Stimulated activated CD8-positive, alpha-beta memory T cell treated with anti-CD3 and anti-CD28 coated beads, Interleukin-15, amount 100 ng/mL, for 4 hours (primary cell): Measurements from ENCODE around the gene NPTX1.

Source experiments
- DNase-seq, 2 donors: peaks; one replicate each; pipeline ENCODE4 v3.0.0-alpha.2; 2020; ENCODE audit warnings: low read depth in 2 of 2

The NPTX1 gene

DNA sequence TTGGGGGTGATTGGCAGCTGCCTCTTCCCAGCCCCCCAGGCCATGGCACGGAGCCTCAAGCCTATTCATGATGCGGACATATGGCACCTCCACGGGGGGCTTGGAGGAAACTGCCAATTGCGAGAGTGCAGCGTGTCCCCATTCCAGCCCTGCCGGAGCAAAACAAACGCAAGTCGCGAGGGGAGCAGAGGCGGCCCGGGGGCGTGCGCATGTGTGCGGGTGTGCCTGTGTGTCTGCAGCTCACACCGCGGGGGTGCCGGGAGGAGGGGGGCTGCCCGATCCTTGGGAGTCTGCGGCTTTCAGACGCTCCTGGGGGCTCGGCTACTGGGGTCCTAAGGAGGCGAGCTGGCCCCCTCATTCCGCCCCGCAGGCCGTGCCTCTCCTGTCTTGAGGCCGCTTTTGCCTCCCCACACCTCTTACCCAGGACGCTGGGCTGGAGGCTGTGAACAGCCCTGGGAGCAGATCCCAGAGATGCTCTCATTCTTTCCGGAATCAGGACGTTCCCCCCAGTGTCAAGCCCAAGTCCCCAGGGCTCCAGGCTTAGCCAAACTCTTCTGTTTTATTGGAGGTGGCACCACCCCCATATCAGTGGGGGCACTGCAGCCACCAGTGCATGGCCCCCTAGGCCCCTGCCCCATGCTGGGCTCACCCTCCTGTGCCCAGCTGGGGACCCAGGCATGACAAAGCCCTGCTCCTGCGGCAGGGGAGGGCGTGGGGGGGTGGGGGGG lies 32.3 kb downstream of the NPTX1 start:
- DNase-seq: no peak

GRCh38 chr17:80443498-80443897 lies 32.9 kb downstream of the NPTX1 start:
- no peak for DNase-seq

- DNase-seq: no peak
Measured at GRCh38 chr17:80442764-80443163, 33.6 kb downstream of the NPTX1 start.

- no peak for DNase-seq
Measured at GRCh38 chr17:80442323-80442659, 34.1 kb downstream of the NPTX1 start.

- DNase-seq: no peak
Measured at GRCh38 chr17:80441598-80442322, 34.6 kb downstream of the NPTX1 start.

GRCh38 chr17:80441133-80441578 lies 35.3 kb downstream of the NPTX1 start:
- no peak for DNase-seq

DNA sequence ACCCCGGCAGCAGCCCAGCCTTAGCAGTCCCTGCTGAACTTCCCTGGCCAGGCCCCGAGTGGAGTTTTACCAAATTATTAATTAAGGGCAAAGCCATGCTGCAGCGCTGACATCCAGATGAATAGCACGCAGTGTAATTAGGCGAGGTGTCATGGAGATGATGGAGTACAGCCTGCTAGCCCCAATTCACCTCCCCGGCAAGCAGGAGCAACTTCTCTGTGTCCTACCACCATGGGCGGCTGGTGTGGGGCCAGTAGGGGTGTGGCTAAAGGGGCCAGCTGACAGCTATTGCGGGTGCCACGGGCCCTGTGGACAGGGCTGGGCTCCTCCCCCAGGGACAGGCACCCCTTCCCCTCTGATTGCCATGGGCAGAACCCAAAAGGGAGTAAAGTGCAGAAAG lies 36.9 kb downstream of the NPTX1 start:
- no peak for DNase-seq

DNA sequence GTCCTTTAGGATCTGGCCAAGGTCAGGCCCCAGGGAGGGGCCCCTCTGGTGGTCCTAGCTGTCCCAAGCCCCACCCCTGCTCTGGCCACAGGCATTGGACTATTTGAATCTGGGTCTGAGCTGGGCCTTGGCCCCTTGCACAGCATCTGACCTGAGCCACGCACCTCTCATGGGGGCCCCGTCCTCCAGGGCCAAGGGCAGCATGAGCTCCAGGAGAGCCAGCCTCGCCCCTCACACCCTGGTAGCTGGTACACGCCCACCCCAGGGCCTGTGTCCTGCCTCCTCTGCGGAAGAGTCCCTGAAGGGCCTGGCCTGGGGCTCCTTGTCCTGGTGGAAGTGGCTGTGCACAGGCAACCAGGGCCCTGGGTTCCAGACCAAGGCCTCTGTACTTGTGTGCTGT lies 37.6 kb downstream of the NPTX1 start:
- no peak for DNase-seq

DNA sequence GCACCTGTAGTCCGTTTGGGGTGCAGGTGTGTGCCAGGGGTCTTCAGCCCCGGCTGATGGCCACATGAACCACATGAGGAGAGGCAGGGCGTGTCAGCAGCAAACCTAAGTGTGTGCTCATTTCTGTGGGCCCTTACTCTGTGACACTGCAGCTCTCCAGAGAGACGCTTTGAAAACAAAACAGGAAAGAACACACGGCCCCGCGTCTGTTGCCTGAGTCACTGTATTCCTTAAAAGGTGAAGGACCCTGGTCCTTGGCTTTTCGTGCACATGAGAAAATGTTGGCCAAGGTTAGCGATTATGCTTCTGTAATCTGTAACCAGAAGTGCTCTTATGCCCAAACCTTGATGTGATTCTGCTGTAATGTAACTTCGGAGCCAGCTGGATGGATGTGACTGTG lies 38.9 kb downstream of the NPTX1 start:
- no peak for DNase-seq

DNA sequence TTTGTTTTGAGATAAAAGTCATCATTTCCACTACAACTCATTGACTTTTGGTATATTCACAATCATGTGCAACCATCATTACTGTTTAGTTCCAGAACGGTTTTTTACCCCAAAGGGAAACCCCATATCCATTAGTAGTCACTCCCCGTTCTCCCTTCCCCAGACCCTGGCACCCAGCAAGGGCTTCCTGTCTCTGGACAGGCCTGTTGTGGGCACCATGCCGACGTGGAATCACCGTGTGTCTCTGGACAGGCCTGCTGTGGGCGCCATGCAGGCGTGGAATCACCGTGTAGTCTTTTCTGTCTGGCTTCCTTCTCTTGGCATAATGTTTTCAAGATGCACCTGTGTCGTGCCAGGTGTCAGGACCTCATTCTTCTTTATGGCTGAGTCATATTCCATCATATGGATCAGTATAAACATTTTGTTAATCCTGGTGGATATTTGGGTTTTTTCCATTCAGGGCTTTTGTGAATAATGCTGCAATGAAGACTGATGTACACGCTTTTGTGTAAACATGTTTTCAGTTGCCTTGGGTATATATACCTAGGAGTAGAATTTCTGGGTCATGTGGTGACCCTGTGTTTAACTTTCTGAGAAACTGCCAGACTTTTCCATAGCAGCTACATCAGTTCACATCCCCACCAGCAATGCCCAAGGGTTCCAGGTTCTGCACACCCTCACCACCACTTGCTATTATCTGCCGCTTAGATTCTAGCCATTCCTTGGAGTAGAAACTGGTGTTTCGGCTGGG lies 42.3 kb downstream of the NPTX1 start:
- no peak for DNase-seq

DNA sequence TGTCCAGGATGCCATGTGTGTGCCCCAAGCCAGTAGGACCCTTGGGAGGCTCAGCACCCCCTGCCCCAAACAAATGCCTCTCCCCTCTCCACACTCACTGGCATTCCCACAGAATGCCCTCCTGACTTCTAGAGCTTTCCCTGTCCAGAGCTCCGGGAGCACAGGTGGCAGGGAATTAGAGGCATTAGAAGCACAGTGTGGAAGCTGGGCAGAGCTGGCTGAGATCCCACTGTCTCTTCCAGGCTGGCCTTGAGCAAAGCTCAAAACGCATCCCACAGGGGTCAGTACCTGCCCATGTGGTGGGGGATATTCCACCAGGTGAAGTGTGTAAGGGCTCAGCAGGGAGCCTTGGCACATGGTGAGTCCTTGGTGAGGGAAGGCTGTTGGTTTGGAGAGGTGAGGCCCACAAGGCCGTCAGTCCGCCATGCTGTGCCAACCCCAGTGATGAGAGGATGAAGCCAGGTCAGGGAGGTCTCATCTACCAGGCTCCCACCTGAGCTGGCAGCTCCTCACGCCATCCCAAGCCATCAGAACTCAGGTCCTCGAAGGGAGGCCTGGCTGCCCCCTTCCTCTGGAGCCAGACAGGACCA lies 43.4 kb downstream of the NPTX1 start:
- DNase-seq: no peak

DNA sequence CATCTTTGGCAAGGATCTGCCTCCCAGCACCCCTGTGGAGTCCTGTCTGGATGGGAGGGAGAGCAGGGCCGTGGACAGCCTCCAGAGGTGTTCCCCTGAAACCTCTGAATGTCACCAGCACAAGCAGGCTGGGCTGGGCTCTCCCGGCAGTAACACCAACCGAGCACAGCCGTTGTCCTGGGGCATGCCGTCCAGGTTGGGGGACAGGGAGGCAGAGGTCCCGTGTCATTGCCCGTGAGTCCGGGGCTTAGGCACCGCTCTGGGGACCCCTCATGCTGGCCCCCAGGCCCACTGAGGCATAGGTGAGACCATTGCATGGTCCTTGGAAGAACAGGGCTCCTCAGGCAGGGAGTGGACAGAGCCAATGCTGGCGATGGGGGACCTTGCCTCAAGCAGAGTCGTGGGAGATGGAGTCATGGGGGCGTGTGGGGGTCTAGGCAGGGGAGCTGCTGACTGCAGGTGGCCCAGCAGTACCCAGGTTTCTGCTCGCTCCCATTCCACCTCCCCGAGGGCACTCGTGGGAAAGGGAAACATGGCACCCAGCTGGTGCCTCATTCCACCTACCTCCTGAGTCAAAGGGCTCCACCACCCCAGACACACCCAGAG lies 44.0 kb downstream of the NPTX1 start:
- no peak for DNase-seq

GRCh38 chr17:80431246-80432195 lies 44.9 kb downstream of the NPTX1 start:
- DNase-seq: no peak

DNA sequence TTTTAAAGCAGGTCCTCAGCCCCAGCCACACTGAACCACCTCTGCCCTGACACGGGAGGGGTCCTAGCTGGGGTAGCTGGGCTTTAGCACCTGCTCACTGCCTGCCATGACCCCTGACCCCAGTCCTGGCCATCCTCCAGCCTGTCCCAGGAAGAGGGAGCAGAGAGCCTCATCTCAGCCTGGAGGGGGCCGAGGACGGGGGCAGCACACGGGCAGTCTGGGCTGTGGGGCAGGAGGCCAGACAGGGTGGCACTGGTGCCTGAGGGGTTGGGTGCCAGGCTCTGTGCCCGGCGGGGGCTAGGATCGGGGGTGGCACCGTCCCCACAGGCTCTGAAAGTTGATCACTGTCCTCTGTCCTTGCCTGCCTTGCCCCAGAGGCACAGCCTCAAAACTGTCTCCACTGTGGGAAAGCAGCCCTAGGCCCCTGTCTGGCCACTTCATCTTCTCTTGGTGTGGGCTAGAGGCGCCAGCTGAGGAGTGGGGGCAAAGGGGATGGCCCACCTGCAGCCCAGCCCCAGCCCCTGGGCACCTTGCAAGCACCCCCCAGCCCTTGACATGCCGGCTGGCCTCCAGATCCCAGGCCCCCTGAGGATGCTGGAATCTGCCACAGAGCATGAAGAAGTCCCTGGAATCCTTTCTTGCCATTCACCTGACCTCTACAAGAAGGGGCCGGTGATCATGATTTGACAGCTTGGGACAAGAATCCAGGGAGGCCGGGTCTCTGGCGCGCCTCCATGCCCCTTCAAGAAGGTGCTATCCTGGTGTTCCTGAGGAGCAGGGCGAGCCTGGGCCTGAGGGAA lies 45.8 kb downstream of the NPTX1 start:
- DNase-seq: no peak

- no peak for DNase-seq
Measured at GRCh38 chr17:80429356-80430275, 46.8 kb downstream of the NPTX1 start.

GRCh38 chr17:80428796-80429195 lies 47.6 kb downstream of the NPTX1 start:
- no peak for DNase-seq

- DNase-seq: no peak
Measured at GRCh38 chr17:80428363-80428762, 48.0 kb downstream of the NPTX1 start.

DNA sequence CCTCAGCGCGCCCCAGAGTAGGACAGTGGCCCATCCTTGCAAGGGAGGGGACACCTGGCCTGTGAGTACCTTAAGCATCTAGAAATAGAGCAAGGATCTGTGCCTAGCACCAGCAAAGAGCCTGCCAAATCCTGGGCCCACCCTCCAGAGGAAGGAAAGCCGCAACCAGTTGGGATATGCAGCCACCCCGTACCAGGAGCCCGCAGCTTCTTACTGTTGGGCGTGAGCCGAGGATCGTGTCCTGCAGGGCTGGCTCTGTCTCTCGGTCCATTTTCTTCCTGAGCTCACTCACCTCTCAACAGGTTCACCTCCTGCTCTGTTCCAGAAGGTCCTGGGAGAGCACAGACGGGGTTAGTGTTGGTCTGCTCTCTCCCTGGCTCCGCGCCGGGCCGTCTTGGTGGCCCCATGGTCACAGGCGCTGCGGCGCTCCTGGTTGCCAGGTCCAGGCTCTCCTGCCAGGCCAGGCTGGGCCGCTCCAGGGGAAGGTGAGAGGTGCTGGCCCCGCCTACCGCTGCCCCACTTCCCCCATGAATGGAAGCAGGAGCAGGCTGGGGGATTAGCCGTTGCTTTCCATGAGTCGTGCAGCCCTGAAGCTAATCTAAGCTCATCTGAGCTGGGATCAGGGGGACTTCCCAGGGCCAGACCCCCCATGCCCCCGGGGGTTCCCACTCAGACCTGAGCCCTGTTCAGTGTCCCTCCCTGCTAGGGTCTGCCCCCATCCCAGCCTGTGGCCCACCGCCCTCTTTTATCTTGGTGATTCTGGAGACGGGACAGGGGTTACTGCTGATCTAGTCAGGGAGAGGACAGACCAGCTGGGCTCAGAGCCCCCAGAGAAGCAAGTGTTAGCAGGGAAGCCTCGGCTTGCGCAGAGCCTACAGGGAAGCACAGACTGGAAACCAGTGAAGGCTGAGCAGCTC lies 48.8 kb downstream of the NPTX1 start:
- no peak for DNase-seq
